ENCODE results near the gene SHROOM3.

SHROOM3 gene

DNA sequence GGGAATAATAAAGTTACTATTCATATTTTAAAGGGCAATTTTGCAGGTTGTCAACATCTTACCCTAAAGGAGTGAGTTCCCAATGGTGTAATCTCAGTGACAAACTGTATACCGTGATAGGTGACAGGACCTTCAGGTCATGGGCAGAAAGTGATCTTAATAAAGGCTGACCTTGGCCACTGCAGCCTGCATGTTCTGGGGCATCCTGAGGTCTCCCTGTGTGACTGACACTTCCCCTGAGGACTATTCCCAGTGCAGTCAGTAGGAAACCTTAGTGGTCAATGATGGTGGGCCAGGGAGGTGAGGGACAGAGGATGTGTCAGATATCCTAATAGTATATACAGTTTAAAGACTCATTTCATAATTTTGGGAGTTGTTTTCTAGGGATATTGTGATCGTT lies 137.2 kb downstream of the SHROOM3 start:
- DNase-seq, result no peak

GRCh38 chr4:76576824-76577223 lies 141.8 kb downstream of the SHROOM3 start:
- no peak for DNase-seq

- no peak for DNase-seq
Measured at GRCh38 chr4:76578002-76578560, 143.1 kb downstream of the SHROOM3 start.

DNA sequence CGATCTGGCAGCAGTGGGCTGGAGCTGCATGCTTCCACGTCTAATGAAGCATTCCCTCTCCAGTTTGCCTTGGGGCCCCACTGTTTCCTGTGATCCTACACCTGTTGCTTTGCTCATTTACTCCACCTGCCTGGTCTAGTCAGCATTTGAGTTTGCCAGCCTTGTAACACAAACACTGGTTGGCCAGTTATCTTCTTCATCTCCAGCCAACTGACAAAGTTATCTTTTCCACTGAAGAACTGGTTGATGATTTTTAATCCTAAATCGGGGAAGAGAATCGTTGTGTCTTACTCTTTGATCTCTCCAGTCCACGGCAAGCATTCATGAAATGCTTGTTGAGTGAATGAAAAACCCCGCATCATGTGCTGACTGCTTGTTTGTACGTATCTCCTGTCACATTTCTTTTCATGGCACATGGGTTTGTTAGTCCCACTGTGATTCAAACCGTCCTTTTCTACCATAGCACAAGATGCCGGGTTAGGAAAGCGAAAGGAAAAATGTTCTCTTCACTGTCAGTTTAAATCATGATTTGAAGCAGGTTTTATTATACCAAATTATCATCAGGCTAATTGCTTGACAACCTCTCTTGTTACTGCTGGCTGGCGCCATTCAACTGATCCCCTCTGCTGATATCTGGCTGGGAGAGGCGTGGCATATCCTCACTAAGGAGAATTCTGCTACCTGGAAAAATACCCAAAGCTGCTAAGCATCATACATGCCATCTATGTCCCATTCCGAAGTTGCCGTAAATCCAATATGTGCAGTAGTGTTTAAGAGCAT lies 144.8 kb downstream of the SHROOM3 start:
- peak; percentile 22 for DNase-seq

DNA sequence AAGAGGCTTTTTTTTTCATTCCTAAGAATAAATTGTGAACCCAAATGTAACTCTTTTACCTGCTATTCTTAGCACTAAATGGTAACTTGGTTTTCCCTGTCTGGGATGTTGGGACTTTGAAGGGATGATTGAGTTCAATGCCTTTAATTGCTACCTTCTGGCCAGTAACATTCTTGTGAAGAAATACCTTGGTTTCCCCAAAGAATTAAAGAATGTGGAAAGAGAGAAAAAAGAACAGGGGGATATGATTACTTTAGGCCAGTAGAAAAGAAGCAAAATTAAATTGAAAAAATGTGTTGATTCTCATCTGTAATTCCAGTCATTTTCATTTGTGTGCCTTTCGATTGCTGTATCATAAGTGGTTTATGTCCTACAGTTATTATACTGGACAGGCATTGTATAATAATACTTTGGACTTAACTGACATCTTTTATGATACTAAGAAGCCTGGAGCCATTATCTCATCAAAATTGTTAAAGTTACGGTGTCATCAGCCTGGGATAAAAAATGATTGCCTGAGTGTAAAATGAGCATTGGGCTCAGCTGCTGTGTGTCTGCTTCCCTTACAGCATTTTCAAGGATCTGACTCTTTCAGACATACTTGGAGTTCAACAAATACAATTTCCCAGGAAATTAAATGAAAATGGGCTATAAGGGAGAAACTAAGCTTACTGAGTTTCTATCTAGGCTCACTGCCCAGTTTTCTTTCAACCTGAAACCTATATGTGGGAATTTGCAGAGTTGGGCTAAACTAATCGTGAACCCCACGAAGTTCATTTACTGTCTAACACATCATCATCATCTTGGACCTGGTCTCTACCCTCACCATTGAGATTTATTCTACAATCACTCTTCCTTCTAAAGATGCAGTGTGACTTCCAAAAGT lies 146.3 kb downstream of the SHROOM3 start:
- DNase-seq, result no peak

GRCh38 chr4:76582074-76582816 lies 147.2 kb downstream of the SHROOM3 start:
- no peak for DNase-seq

DNA sequence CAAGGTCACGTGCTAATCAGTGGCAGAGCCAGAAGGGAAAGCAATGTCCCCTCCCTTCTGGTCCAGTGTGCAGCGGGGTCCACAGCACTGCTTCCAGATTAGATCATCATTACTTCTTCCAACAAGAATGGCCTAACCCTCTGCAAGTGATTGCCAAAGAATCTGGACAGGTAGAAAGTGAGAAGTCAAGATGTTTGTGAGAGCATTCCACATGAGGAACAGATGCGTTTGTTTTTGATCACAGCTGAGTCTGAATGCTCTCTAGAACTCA lies 147.7 kb downstream of the SHROOM3 start:
- DNase-seq, result no peak

GRCh38 chr4:76584241-76585152 lies 149.5 kb downstream of the SHROOM3 start:
- DNase-seq, result no peak

- no peak for DNase-seq
Measured at GRCh38 chr4:76585272-76585671, 150.2 kb downstream of the SHROOM3 start.

DNA sequence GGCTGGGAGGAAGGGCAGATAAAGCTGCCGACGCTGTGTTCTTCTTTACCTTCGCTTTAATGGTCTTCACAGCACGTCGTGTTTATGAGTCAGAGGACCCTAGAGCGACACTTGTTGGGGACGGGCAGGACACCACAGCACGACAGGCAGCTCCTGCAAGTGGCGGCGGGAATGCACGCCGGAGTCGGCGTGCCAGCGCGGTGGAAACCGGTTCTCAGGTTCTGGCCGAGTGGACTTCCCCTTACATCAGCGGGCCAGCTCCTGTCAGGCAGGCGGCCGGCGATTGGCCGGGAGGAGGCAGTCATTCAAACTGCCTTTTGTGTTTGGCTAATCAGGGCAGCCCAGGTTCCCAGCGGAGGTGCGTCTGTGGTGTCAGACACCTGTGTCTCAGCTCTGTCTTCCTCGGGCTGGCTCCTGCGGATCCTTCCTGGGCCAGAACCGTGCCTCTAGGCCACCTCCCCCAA lies 150.9 kb downstream of the SHROOM3 start:
- DNase-seq, result peak; percentile 66

- DNase-seq, result no peak
Measured at GRCh38 chr4:76588274-76588673, 153.2 kb downstream of the SHROOM3 start.

- no peak for DNase-seq
Measured at GRCh38 chr4:76589402-76589801, 154.4 kb downstream of the SHROOM3 start.

DNA sequence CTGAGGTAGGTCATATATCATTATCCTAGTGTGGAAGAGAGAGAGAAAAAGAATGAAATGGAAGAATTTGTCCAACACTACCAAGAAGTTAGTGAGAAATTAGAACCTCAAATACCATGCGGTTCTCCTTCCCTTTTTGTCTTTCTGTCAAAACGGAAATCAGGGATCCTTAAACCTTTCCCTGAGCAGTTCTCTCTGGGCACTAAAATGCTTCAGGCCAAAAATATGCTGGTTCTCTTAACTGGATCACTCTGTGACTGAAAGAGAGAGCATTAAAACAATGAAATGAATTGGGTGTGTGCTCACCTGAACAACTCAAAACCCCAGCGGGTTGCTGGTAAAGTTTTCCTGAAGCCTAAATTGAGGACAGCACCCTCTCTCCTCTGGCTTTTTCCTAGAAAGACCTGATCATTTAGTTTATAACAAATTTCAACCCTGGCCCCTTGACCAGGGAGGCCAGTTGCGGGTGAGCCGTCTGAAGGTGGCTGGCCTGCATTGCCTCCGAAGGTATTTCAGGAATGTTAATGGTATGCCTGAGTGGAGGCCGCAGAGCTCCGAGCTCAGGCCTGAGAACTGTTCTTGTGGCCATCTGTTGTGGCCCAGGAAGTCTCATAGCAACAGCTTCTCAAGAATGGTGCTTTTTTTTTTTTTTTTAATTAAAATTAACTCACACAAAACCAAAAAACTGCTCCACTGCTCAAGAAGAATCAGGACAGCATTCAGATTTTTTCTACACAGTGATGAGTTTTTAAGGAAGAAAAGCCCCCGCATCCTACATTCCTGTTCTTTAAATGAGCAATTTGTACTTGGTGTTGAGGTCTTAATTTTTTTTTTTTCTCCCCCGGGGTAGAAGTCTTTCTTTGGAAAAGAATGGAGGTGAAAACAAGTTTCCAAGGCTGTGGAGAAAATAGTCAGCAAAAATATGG lies 155.1 kb downstream of the SHROOM3 start:
- DNase-seq, result no peak

DNA sequence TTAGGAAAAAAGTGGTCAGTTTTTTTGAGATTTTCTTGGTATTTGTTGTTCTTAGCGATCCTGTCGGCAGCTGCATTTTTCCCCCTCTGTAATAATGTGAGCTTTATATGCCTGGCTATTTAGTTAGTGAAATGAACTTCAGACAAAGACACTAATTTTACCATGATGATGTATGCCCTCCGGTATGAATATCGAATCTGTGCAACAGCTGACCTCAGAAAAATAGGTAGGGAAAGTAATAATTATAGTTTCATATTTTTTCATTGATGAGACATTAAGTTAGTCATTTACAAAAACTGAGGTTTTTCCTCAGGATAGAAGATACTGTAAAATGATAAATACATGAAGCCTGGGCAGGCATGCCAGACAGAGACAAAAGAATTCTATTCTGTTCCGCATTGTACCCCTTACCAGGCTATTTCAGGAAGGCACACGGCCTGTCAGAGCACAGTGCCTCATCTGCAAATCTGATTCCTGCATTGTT lies 155.8 kb downstream of the SHROOM3 start:
- DNase-seq, result peak; percentile 7

GRCh38 chr4:76591992-76592391 lies 157.0 kb downstream of the SHROOM3 start:
- no peak for DNase-seq

DNA sequence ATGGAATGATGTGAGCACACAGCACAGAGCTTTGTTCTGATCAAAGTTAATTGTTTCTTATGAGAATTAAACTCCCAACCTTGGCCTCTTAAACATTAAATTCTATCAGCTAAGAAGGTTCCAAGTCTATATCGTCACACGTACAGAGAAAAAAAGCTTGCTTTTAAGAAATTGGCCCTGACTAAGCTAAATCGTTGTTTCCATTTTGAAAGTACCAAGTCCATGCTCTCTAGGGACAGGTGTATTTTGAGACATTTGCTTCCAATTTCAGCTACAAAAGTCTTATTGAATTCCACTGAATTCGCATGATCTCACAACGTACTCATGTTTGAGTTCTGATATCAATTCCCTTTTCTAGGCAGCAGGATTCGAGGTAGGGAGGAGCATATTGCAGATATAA lies 157.4 kb downstream of the SHROOM3 start:
- no peak for DNase-seq

DNA sequence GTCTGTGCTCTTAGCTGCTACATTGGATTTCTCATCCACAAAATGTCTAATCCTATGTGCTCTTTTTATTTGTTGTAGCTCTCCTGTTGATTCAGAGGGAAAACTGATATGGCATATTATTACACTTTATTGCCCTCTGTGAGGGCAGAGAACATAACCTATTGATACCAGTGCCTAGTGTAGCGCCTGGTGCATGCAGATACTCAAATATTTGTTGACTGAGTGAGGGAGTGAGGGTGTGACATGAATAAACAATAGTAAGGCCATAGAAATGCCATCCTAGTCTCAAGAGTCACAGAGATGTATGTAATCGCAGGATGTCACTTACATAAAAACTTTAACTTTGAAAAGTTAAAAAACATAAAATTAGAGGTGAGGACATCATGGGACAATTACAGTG lies 159.1 kb downstream of the SHROOM3 start:
- no peak for DNase-seq

- no peak for DNase-seq
Measured at GRCh38 chr4:76595435-76595834, 160.4 kb downstream of the SHROOM3 start.

DNA sequence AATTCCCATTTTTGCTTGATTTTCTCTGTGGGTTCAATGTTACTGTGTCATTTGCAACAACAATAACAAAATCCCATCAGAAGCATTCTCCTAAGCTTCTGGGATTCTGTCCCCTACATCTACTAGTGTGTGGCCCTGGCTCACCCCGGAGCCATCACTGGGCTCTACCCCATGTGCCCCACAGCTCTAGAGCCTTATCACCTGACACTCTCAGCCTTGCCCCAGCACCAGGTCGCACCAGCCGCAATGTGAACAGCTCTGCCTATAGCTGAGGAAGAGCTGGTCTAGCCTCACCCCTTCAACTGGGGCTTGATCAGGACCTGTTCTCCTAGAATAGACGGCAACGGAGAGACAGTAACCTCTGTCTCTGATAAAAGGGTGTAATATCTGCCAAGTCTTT lies 161.7 kb downstream of the SHROOM3 start:
- no peak for DNase-seq

GRCh38 chr4:76597423-76597979 lies 162.5 kb downstream of the SHROOM3 start:
- DNase-seq, result no peak
